Activated CD8-positive, alpha-beta T cell treated with anti-CD3 and anti-CD28 coated beads, Interleukin-2, amount 10 ng/mL, durations not matched to agents 7 days and 5 days (primary cell): ENCODE data around the gene PVALB. TPM values are rescaled to one million over a fixed set of nuclear protein-coding genes. Genes with fewer than 3 reads are reported as not detected.

Experiments used
- ATAC-seq: fragments of 150-1000 bp; cut with Tn5 transposase; one replicate; pipeline ENCODE4 v1.10.0; 2021; ENCODE audit warnings: moderate library complexity
- CTCF ChIA-PET: fragments of 350-600 bp; sonication (Branson Sonifier 250); formaldehyde crosslinking; loops from one replicate; lab custom pipeline; 2021; ENCODE audit warnings: antibody characterized with exemption; lab: Charles Lee
- POLR2A ChIA-PET: fragments of 350-600 bp; sonication (Branson Sonifier 250); formaldehyde crosslinking; loops from one replicate; lab custom pipeline; 2021; ENCODE audit warnings: antibody characterized with exemption; lab: Charles Lee
- DNase-seq: peaks from one replicate; pipeline ENCODE4 v3.0.0-alpha.2; 2020
- H3K27ac Mint-ChIP-seq: one replicate; pipeline ENCODE4 v1.8.0; 2021; ENCODE audit warnings: mild to moderate bottlenecking, mixed read lengths
- H3K27me3 Mint-ChIP-seq: one replicate; pipeline ENCODE4 v1.8.0; 2021; ENCODE audit warnings: low read depth, mixed read lengths
- H3K36me3 Mint-ChIP-seq: one replicate; pipeline ENCODE4 v1.8.0; 2021; ENCODE audit warnings: low read depth, mixed read lengths
- H3K4me1 Mint-ChIP-seq: one replicate; pipeline ENCODE4 v1.8.0; 2021; ENCODE audit warnings: low read depth, mixed read lengths
- H3K4me3 Mint-ChIP-seq: one replicate; pipeline ENCODE4 v1.8.0; 2021; ENCODE audit warnings: mild to moderate bottlenecking, mixed read lengths
- H3K9me3 Mint-ChIP-seq: one replicate; pipeline ENCODE4 v1.8.0; 2022; ENCODE audit warnings: mixed read lengths; ENCODE audit not compliant: insufficient read depth
- total RNA-seq, 2 experiments: library from RNA; stranded (reverse); gene quantifications; one replicate each; pipeline ENCODE4 v1.2.3, GENCODE V29; 2021

Gene PVALB, protein sequence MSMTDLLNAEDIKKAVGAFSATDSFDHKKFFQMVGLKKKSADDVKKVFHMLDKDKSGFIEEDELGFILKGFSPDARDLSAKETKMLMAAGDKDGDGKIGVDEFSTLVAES
- not detected for total RNA-seq

DNA sequence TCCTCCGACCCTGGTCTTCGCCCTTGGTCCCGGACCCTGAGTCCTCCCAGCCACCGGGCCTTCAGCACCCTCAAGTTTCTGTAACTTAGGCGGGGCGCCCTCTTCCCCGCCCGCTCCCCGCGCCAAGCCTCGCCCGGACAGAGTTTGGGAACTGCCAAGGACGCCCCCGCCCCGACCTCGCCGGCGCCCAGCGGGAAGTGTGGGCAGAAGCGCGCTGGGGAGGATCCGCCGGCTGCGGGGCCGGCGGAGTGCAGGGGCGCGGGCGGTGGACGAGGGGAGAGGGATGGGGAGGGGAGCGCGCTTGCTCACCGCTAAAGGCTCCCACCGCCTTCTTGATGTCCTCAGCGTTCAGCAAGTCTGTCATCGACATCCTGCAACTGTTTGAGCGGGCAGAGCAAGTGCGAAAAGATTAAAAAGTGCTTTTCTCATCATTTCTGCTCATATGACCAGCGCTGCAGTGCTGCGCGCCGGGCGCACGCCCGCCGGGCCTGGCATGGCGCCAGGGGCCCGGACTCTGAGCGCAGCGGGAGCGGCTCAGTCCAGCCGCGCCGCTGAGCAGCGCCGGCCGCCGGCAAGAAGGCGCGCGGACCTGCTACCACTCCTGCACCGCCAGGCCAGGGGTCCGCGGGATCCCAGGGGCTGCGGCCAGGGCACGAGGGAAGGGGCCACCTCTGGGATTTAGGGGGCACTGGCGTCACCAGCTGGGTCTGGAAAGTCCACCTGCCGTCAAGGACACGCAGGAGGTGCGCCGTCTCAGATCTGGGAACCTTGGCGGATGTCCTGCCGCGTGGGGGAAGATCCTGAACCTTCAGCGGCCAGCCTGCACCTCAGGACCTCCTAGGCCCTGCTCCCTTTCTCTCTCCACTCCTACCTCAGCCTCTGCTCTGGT is at the start of gene PVALB:
Gene PVALB (minus strand): TSS at position 400 of the 889 bp plus-strand sequence. CDS start 30 bp downstream, at position 370.
- Mint-ChIP-seq H3K27me3 (peaks cover 72% of the 10 kb centered on the region), H3K4me3 (no peak within 1 kb of the TSS), H3K27ac (no peak within 1 kb of the TSS), H3K4me1 (peaks cover 6% of the 10 kb centered on the region), H3K36me3 (no peaks in the 10 kb centered on the region), H3K9me3 (no peaks in the 10 kb centered on the region)
- CTCF ChIA-PET, result no interaction called here
- POLR2A ChIA-PET, result no interaction called here
- DNase-seq (peak; percentile 28), ATAC-seq (peak; percentile 37)

- ChIA-PET CTCF (interaction anchor here (0.9 to 3.3 kb wide), 2 partner anchors 9 to 12 kb away, joined by 3 to 30 read pairs; no protein-coding TSS in a partner anchor), POLR2A (interaction anchor here (0.5 kb wide), 1 partner anchor 92 kb away, joined by 3 read pairs; no protein-coding TSS in a partner anchor)
- no peak for DNase-seq
- peak overlapping the region; percentile 27 for H3K27ac Mint-ChIP-seq
- peaks cover 46% of the 10 kb centered on the region for H3K4me1 Mint-ChIP-seq
- H3K27me3 Mint-ChIP-seq, result no peaks in the 10 kb centered on the region
- ATAC-seq, result no peak
- H3K4me3 Mint-ChIP-seq, result no peak overlapping the region
- no peaks in the 10 kb centered on the region for H3K9me3 Mint-ChIP-seq
- H3K36me3 Mint-ChIP-seq, result peaks cover 34% of the 10 kb centered on the region
These were observed 48.5 kb upstream of the PVALB start for GRCh38 chr22:36865346-36865745.

DNA sequence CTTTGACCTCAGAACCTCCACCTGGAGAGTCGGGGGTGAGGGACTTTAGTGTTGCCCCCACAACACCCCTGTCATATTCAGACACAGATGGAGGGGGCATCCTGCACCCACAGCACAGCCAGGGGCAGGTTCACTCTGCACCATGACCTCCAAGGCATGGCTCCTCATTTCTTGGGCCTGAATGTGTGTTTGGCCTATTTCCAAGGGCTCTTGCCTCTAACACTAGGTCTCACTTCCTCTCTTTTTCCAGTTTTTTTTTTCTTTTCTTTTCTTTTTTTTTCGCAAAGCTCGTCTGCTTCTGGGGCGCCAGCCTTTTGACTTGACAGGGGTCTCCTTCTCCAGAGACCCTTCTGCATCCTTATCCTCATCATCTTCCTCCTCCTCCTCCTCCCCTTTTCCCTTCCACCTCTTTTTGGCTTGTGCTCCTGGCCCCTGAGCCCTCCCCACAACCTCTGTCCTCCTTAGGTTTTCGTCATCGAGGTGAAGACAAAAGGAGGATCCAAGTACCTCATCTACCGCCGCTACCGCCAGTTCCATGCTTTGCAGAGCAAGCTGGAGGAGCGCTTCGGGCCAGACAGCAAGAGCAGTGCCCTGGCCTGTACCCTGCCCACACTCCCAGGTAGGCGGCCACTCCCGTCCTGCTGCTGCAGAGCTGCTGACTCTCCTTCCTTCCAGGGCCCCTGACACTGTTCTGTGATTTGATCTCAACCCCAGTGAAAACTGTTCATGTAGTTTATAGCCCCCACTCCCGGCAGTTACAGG is 47.8 kb upstream of the PVALB start:
- Mint-ChIP-seq H3K27me3 (no peaks in the 10 kb centered on the region), H3K4me1 (peaks cover 53% of the 10 kb centered on the region), H3K36me3 (peaks cover 38% of the 10 kb centered on the region), H3K27ac (peak overlapping the region; percentile 27), H3K9me3 (no peaks in the 10 kb centered on the region), H3K4me3 (no peak overlapping the region)
- CTCF ChIA-PET, result interaction anchor here (0.9 to 3.3 kb wide), 2 partner anchors 8 to 12 kb away, joined by 3 to 30 read pairs; no protein-coding TSS in a partner anchor
- DNase-seq (no peak), ATAC-seq (no peak)
- POLR2A ChIA-PET, result interaction anchor here (0.5 kb wide), 1 partner anchor 91 kb away, joined by 3 read pairs; no protein-coding TSS in a partner anchor

GRCh38 chr22:36863979-36864378 is 47.1 kb upstream of the PVALB start:
- Mint-ChIP-seq H3K36me3 (peaks cover 38% of the 10 kb centered on the region), H3K9me3 (no peaks in the 10 kb centered on the region), H3K27me3 (no peaks in the 10 kb centered on the region), H3K4me3 (no peak overlapping the region), H3K4me1 (peaks cover 60% of the 10 kb centered on the region), H3K27ac (no peak overlapping the region)
- ChIA-PET POLR2A (no interaction called here), CTCF (no interaction called here)
- DNase-seq (no peak), ATAC-seq (no peak)

DNA sequence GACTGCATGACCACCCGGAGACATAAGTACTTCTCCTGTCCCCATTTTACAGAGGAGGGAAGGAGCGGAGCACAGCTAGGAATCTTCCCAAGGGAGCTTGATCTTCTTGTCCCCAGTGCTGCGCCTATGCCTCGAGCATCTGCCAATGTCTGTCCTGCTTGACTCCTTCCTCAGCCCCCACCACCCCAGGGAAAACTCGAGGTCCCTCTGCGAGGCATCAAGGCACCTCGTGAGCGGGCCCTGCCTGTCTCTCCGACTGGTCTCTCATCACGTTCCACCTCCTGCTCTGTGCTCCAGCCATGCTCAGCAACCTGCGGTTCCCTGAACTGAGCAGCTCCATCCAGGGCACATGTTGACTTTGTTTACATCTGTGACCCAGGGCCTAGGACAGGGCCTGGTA is 46.4 kb upstream of the PVALB start:
- DNase-seq, result no peak
- Mint-ChIP-seq H3K9me3 (no peaks in the 10 kb centered on the region), H3K4me3 (no peak overlapping the region), H3K27ac (peak overlapping the region; percentile 99), H3K4me1 (peaks cover 66% of the 10 kb centered on the region), H3K27me3 (no peaks in the 10 kb centered on the region), H3K36me3 (peaks cover 37% of the 10 kb centered on the region)
- no peak for ATAC-seq
- CTCF ChIA-PET, result interaction anchor here (2.1 to 12.5 kb wide), 3 partner anchors 11 to 117 kb away, joined by 7 to 332 read pairs (median 150); partner anchors contain the start of gene IFT27
- POLR2A ChIA-PET, result no interaction called here

DNA sequence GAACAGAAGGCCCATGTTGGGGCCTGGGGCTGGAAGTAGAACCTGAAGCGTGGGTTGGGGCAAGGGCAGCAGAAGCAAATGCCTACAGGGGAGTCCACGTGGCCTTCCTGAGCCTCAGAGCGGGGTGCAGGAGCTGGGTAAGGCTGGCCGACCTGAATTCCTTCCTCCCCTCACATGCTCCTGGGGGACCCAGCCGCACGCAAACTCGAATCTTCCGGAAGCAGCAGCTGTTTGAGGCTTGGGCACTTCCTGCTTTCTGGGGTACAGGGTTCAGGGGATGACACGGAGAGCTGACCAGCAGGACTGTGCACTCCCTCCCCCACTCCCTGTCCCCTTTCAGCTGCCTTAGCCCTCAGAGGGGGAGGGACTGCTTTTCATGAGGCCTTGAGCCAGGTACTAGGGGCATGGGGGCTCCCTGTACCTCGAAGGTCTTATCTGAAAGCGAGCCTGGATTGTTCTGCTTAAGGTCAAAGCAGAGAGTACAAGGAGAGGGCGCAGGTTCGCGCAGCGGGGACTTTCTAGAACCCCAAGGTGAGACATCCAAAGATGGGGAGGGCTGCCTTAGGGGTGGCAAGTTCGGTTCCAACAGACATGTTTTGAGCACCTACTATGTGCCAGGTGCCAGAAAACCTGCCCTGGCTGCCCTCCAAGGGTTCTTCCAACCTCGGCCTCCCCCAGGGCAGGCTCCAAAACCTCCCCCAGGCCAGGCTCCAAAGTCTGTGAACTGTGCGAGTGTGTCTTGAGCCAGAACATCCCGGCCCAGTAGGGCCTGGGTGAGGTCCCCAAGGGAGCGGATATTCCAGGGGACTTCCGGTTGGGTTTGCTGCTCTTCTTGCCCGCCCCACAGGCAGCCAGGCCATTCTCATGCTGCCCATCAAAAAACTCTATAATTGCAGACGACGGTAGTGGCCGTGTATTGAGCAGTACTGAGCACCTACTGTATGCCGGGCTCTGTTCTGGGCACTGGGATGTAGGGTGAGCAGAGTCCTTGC is 45.7 kb upstream of the PVALB start:
- ATAC-seq (peak; percentile 9), DNase-seq (no peak)
- H3K4me3 Mint-ChIP-seq, result peak overlapping the region; percentile 80
- H3K27ac Mint-ChIP-seq, result peak overlapping the region; percentile 99
- H3K27me3 Mint-ChIP-seq, result no peaks in the 10 kb centered on the region
- POLR2A ChIA-PET, result interaction anchor here (1.0 to 2.4 kb wide), 3 partner anchors 12 to 87 kb away, joined by 4 to 14 read pairs (median 12); partner anchors contain the start of gene IFT27
- peaks cover 73% of the 10 kb centered on the region for H3K4me1 Mint-ChIP-seq
- peaks cover 34% of the 10 kb centered on the region for H3K36me3 Mint-ChIP-seq
- no peaks in the 10 kb centered on the region for H3K9me3 Mint-ChIP-seq
- CTCF ChIA-PET, result interaction anchor here (0.7 to 12.5 kb wide), 6 partner anchors 10 to 117 kb away, joined by 3 to 332 read pairs (median 6); partner anchors contain the start of gene IFT27

GRCh38 chr22:36860821-36861659 is 44.2 kb upstream of the PVALB start, which contains the start of gene NCF4:
Gene NCF4 (plus strand): TSS chr22:36861006. CDS start chr22:36861172, 166 bp downstream.
- H3K27me3 Mint-ChIP-seq, result no peaks in the 10 kb centered on the region
- peaks cover 27% of the 10 kb centered on the region for H3K36me3 Mint-ChIP-seq
- peak; percentile 70 for DNase-seq
- POLR2A ChIA-PET, result interaction anchor here (0.8 to 2.4 kb wide), 5 partner anchors 13 to 85 kb away, joined by 3 to 14 read pairs (median 4); partner anchors contain the start of gene IFT27
- peak; percentile 80 for ATAC-seq
- H3K9me3 Mint-ChIP-seq, result no peaks in the 10 kb centered on the region
- H3K4me1 Mint-ChIP-seq, result peaks cover 84% of the 10 kb centered on the region
- H3K4me3 Mint-ChIP-seq, result peak within 1 kb of the TSS; percentile 80
- peak within 1 kb of the TSS; percentile 99 for H3K27ac Mint-ChIP-seq
- CTCF ChIA-PET, result interaction anchor here (0.9 to 12.5 kb wide), 12 partner anchors 8 to 338 kb away, joined by 3 to 332 read pairs (median 6); partner anchors contain the start of gene IFT27

DNA sequence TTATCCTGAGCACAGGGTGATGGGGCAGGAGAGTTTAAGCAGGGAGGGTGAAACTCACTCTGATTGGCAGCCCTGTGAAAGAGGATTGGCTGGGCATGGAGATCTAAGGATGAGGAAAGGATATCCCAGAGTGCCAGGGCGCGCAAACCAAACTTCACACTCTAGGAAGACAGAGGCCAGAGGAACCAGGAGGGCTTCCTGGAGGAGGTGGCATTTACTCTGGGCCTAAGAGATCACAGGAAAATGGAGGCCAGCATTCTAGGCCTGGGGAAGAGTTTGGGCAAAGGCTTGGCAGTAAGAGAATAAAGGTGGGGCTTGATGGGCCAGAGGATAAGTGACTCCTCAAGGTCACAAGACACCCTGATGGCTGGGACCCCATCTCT is 43.6 kb upstream of the PVALB start:
- Mint-ChIP-seq H3K36me3 (peaks cover 21% of the 10 kb centered on the region), H3K4me3 (peak overlapping the region; percentile 80), H3K9me3 (no peaks in the 10 kb centered on the region), H3K27ac (peak overlapping the region; percentile 99), H3K27me3 (no peaks in the 10 kb centered on the region), H3K4me1 (peaks cover 84% of the 10 kb centered on the region)
- ATAC-seq, result no peak
- ChIA-PET POLR2A (interaction anchor here (0.9 to 2.4 kb wide), 4 partner anchors 14 to 287 kb away, joined by 3 to 14 read pairs (median 8); partner anchors contain the start of gene IFT27), CTCF (interaction anchor here (0.9 to 12.5 kb wide), 9 partner anchors 13 to 339 kb away, joined by 3 to 332 read pairs (median 6); partner anchors contain the start of gene IFT27)
- peak; percentile 28 for DNase-seq

- ATAC-seq, result no peak
- ChIA-PET POLR2A (interaction anchor here (0.9 to 2.4 kb wide), 4 partner anchors 14 to 287 kb away, joined by 3 to 14 read pairs (median 8); partner anchors contain the start of gene IFT27), CTCF (interaction anchor here (0.9 to 12.5 kb wide), 11 partner anchors 14 to 340 kb away, joined by 3 to 332 read pairs (median 6); partner anchors contain the start of gene IFT27)
- Mint-ChIP-seq H3K4me1 (peaks cover 80% of the 10 kb centered on the region), H3K36me3 (peaks cover 17% of the 10 kb centered on the region), H3K9me3 (no peaks in the 10 kb centered on the region), H3K27me3 (no peaks in the 10 kb centered on the region), H3K27ac (peak overlapping the region; percentile 99), H3K4me3 (peak overlapping the region; percentile 80)
- DNase-seq, result no peak
These were observed 43.2 kb upstream of the PVALB start for GRCh38 chr22:36860017-36860416.
